Measurements from ENCODE around the gene KLF15.

Gene KLF15

GRCh38 chr3:126314305-126314789 lies 42.9 kb downstream of the KLF15 start:
- H3K4me3 ChIP-seq (ENCODE audit: low read length), result no peak overlapping the region
- TF ChIP-seq, protein P1, sequence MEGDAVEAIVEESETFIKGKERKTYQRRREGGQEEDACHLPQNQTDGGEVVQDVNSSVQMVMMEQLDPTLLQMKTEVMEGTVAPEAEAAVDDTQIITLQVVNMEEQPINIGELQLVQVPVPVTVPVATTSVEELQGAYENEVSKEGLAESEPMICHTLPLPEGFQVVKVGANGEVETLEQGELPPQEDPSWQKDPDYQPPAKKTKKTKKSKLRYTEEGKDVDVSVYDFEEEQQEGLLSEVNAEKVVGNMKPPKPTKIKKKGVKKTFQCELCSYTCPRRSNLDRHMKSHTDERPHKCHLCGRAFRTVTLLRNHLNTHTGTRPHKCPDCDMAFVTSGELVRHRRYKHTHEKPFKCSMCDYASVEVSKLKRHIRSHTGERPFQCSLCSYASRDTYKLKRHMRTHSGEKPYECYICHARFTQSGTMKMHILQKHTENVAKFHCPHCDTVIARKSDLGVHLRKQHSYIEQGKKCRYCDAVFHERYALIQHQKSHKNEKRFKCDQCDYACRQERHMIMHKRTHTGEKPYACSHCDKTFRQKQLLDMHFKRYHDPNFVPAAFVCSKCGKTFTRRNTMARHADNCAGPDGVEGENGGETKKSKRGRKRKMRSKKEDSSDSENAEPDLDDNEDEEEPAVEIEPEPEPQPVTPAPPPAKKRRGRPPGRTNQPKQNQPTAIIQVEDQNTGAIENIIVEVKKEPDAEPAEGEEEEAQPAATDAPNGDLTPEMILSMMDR (conservative IDR thresholded peaks at IDR 0.05; ENCODE audit: low read depth, low read length), result no peak
- DNase-seq (ENCODE audit: low read depth), result no peak

DNA sequence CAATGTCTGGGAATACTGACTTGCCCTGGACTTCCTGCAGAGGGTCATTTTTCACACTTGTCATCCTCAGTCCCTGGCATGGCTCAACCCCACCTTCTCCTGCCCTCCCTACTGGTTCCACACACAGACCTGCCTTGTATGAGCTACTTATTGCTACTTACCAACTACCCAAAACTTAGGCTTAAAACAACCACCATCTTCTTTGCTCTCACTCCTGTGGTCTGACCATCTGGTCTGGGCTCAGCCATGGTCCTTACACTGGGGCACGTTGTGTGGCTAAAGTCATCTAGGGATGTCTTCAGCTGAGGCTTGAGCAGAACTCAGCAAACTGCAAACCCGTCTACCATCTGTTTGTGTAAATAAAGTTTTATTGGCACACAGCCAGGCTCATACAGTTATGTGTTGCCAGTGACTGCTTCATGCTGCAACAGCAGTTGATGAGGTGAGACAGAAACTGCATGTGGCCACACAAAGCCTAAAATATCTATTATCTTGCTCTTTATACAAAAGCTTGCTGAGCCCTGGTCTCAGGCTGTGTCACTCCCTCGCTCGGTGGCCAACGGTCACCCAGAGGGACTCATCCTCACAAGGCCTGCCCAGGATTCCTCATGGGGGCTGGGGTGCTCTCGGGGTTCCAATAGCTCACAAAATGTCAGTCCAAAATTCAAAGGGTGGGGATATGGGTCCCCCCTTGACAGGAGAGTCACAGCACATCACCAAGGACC lies 43.5 kb downstream of the KLF15 start:
- H3K4me3 ChIP-seq (ENCODE audit: low read length), result no peak overlapping the region
- TF ChIP-seq, protein P1 (conservative IDR thresholded peaks at IDR 0.05; ENCODE audit: low read depth, low read length), result no peak
- no peak for DNase-seq (ENCODE audit: low read depth)

DNA sequence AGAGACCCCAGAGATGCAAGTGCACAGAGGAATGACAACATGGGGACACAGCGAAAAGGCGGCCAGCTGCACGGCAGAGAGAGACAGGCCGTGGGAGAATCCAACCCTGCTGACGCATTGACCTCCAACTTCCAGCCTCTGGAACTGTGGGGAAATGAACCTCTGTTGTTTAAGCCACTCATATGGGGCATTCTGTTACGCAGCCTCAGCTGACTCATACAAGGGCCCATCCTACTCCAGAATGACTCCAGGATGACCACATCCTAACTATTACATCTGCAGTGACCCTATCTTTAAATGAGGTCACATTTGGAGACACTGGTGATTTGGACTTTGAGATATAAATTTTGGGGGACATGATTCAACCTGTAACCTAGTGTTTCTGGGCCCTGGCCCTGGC lies 44.0 kb downstream of the KLF15 start:
- TF ChIP-seq, protein P1 (conservative IDR thresholded peaks at IDR 0.05; ENCODE audit: low read depth, low read length), result no peak
- DNase-seq (ENCODE audit: low read depth), result no peak
- H3K4me3 ChIP-seq (ENCODE audit: low read length), result no peak overlapping the region

- DNase-seq (ENCODE audit: low read depth), result no peak
- TF ChIP-seq, protein P1 (conservative IDR thresholded peaks at IDR 0.05; ENCODE audit: low read depth, low read length), result no peak
- no peak overlapping the region for H3K4me3 ChIP-seq (ENCODE audit: low read length)
Measured at GRCh38 chr3:126312341-126312740, 44.9 kb downstream of the KLF15 start.

GRCh38 chr3:126311338-126311978 lies 45.8 kb downstream of the KLF15 start:
- no peak overlapping the region for H3K4me3 ChIP-seq (ENCODE audit: low read length)
- TF ChIP-seq, protein P1 (conservative IDR thresholded peaks at IDR 0.05; ENCODE audit: low read depth, low read length), result no peak
- no peak for DNase-seq (ENCODE audit: low read depth)

GRCh38 chr3:126310816-126311215 lies 46.4 kb downstream of the KLF15 start:
- no peak for DNase-seq (ENCODE audit: low read depth)
- TF ChIP-seq, protein P1 (conservative IDR thresholded peaks at IDR 0.05; ENCODE audit: low read depth, low read length), result no peak
- no peak overlapping the region for H3K4me3 ChIP-seq (ENCODE audit: low read length)
